NCI-H82 treated with DMSO at 0.1 percent for 48 hours (cell line): ENCODE data around the gene G0S2.

Source experiments
- DNase-seq: peaks from one replicate; lab custom pipeline; 2025; ENCODE audit not compliant: unreplicated experiment; lab: John Stamatoyannopoulos, UW

Gene G0S2

DNA sequence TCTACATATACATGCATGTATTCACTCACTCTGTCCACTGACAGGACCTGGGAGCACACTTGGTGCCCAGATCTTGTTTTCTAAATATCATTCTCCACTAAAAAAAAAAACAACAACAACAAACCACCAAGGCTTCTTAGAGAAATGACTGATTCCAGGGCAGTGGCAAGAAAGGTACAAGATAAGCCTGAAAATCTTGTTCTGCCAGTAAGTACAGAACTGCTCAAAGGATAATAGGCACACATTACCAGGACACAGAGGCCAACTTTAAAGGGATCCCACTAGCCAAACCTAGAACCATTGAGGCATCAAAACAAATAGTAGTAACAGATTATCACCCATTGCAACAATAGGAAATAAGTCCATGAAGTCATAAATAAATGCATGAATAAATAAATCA is 40.1 kb downstream of the G0S2 start:
- DNase-seq = no peak

- no peak for DNase-seq
These were observed 42.6 kb downstream of the G0S2 start for GRCh38 chr1:209717818-209718217.

GRCh38 chr1:209720326-209720725 is 45.1 kb downstream of the G0S2 start:
- DNase-seq = no peak

GRCh38 chr1:209720826-209721225 is 45.6 kb downstream of the G0S2 start:
- peak; percentile 88 for DNase-seq

DNA sequence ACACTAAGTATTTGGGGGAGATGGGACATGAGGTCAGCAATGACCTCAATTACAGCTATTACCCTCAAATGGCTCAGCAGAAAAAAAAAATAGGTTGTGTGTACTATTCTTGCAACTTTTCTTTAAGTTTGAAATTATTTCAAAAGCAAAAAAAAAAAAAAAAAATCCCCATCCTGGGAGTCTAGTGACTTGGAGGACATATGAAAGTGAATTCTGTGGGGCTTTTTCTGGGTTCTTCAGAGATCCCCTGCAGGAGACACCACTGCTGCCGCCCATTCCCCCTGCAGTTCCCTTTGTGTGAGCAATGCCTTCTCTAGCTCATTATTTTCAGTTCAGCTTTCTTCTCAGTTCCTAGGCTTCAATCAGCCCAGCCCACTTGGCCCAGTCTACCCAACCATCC is 46.1 kb downstream of the G0S2 start:
- no peak for DNase-seq

DNA sequence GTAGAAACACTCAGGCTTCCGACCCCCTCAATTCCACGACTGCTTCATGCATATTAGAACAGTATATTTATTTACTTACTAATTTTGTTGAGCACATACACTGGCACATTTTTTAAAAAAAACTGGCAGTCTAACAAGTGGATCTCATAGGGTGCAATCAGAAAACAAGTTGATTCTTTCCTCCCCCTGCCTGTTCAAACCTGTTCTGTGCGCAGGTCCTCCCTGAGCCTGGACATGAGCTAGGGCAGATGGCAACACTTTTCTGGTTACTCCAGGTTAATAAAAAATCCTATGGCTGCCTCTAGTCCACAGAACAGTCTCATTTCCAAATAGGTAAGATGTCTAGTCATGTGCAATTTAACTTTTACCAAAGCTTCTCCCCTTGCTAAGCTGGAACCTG is 48.1 kb downstream of the G0S2 start:
- no peak for DNase-seq

GRCh38 chr1:209723756-209724693 is 48.8 kb downstream of the G0S2 start:
- DNase-seq = no peak
